OCI-LY3 (cell line): ENCODE results near the gene SYNE1.

Source experiments
- H2AFZ ChIP-seq: fragments of 200-600, 300-600 bp; shearing (Covaris generic); 2 replicates; pipeline ENCODE4 v1.6.0; 2014; ENCODE audit warnings: antibody characterized with exemption, low read depth, low read length
- H3K27ac ChIP-seq: fragments of 200-600, 300-600 bp; sonication (generic); 2 replicates; pipeline ENCODE4 v1.5.1; 2014; ENCODE audit warnings: mild to moderate bottlenecking, low read length, moderate library complexity, mixed read lengths
- H3K27me3 ChIP-seq: fragments of 200-600, 300-600 bp; sonication (generic); 2 replicates; pipeline ENCODE4 v1.6.1; 2014; ENCODE audit warnings: low read depth, low read length, mixed read lengths
- H3K36me3 ChIP-seq: fragments of 200-600, 300-600 bp; sonication (generic); replicated peaks from 2 replicates; pipeline ENCODE3; 2014; ENCODE audit warnings: low read depth, low read length, mixed read lengths
- H3K4me1 ChIP-seq: fragments of 300-600, 200-600 bp; sonication (generic); 2 replicates; pipeline ENCODE4 v1.6.1; 2014; ENCODE audit warnings: low read length, mixed read lengths
- H3K4me2 ChIP-seq: fragments of 200-600, 300-600 bp; sonication (generic); 2 replicates; pipeline ENCODE4 v1.6.1; 2014; ENCODE audit warnings: low read length, mixed read lengths
- H3K4me3 ChIP-seq: fragments of 300-600, 200-600 bp; sonication (generic); 2 replicates; pipeline ENCODE4 v1.5.1; 2014; ENCODE audit warnings: antibody characterized with exemption, mild to moderate bottlenecking, low read length, moderate library complexity
- H3K79me2 ChIP-seq: fragments of 300-600, 200-600 bp; shearing (Covaris generic); 2 replicates; pipeline ENCODE4 v1.6.1; 2014; ENCODE audit warnings: mild to moderate bottlenecking, low read length, mixed read lengths
- H3K9ac ChIP-seq: fragments of 300-600, 200-600 bp; shearing (Covaris generic); 2 replicates; pipeline ENCODE4 v1.6.0; 2014; ENCODE audit warnings: mild to moderate bottlenecking, low read length, moderate library complexity
- H3K9me3 ChIP-seq: fragments of 200-600, 300-600 bp; shearing (Covaris generic); 2 replicates; pipeline ENCODE4 v1.6.1; 2014; ENCODE audit warnings: low read length, mixed read lengths; ENCODE audit not compliant: insufficient read depth
- H4K20me1 ChIP-seq: fragments of 200-600, 300-600 bp; sonication (generic); 2 replicates; pipeline ENCODE4 v1.6.1; 2016; ENCODE audit warnings: low read length, mixed read lengths; ENCODE audit not compliant: insufficient read depth
- CTCF ChIP-seq: fragments of 200-600, 300-600 bp; sonication (generic); IDR thresholded peaks from 2 replicates; pipeline ENCODE4 v1.5.1; 2014; ENCODE audit warnings: antibody characterized with exemption, low read length, low read depth
- EZH2phosphoT487 ChIP-seq: fragments of 200-600 bp; shearing (Covaris generic); IDR thresholded peaks from 2 replicates; pipeline ENCODE4 v1.6.1; 2018; ENCODE audit warnings: antibody characterized with exemption, mixed run types, low read depth

Gene SYNE1

GRCh38 chr6:152087096-152087495 lies 550.1 kb downstream of the SYNE1 start:
- Histone ChIP-seq H3K9ac (no peak overlapping the region), H2AFZ (no peak overlapping the region)

GRCh38 chr6:152086223-152086873 lies 550.8 kb downstream of the SYNE1 start:
- no peaks in the 10 kb centered on the region for H3K79me2 ChIP-seq
- H3K4me3 ChIP-seq: no peak overlapping the region
- H3K4me2 ChIP-seq: no peak overlapping the region
- no peak for TF ChIP-seq EZH2phosphoT487
- TF ChIP-seq CTCF: no peak
- no peaks in the 10 kb centered on the region for H3K4me1 ChIP-seq
- no peaks in the 10 kb centered on the region for H3K36me3 ChIP-seq
- no peaks in the 10 kb centered on the region for H3K9me3 ChIP-seq
- H3K27ac ChIP-seq: no peak overlapping the region
- H4K20me1 ChIP-seq: no peaks in the 10 kb centered on the region
- H3K9ac ChIP-seq: no peak overlapping the region
- no peak overlapping the region for H2AFZ ChIP-seq
- no peaks in the 10 kb centered on the region for H3K27me3 ChIP-seq

More at GRCh38 chr6:152087096-152087495, 550.1 kb downstream of the SYNE1 start:
- Histone ChIP-seq H3K4me3 (no peak overlapping the region), H3K4me2 (no peak overlapping the region), H3K36me3 (no peaks in the 10 kb centered on the region), H3K9me3 (no peaks in the 10 kb centered on the region), H4K20me1 (no peaks in the 10 kb centered on the region), H3K79me2 (no peaks in the 10 kb centered on the region), H3K4me1 (no peaks in the 10 kb centered on the region), H3K27me3 (no peaks in the 10 kb centered on the region), H3K27ac (no peak overlapping the region)
- no peak for TF ChIP-seq EZH2phosphoT487
- no peak for TF ChIP-seq CTCF

GRCh38 chr6:152085451-152085921 lies 551.7 kb downstream of the SYNE1 start:
- no peak overlapping the region for H3K27ac ChIP-seq
- no peaks in the 10 kb centered on the region for H3K27me3 ChIP-seq
- H3K9me3 ChIP-seq: no peaks in the 10 kb centered on the region

GRCh38 chr6:152078804-152079203 lies 558.4 kb downstream of the SYNE1 start:
- Histone ChIP-seq H3K4me2 (no peak overlapping the region), H4K20me1 (no peaks in the 10 kb centered on the region), H3K9ac (no peak overlapping the region), H3K79me2 (no peaks in the 10 kb centered on the region), H3K4me1 (no peaks in the 10 kb centered on the region), H3K4me3 (no peak overlapping the region), H3K36me3 (no peaks in the 10 kb centered on the region), H3K27me3 (no peaks in the 10 kb centered on the region), H2AFZ (no peak overlapping the region), H3K9me3 (no peaks in the 10 kb centered on the region), H3K27ac (no peak overlapping the region)
- TF ChIP-seq CTCF (no peak), EZH2phosphoT487 (no peak)

More at GRCh38 chr6:152085451-152085921, 551.7 kb downstream of the SYNE1 start:
- Histone ChIP-seq H3K4me1 (no peaks in the 10 kb centered on the region), H3K36me3 (no peaks in the 10 kb centered on the region), H3K4me3 (no peak overlapping the region), H3K9ac (no peak overlapping the region), H4K20me1 (no peaks in the 10 kb centered on the region), H3K4me2 (no peak overlapping the region), H3K79me2 (no peaks in the 10 kb centered on the region), H2AFZ (no peak overlapping the region)
- TF ChIP-seq CTCF: no peak
- no peak for TF ChIP-seq EZH2phosphoT487
